GM12878 (cell line): ENCODE measurements around the gene HK1. TPM values are rescaled to one million over a fixed set of nuclear protein-coding genes. Genes with fewer than 3 reads are reported as not detected.

Source experiments
- ATAC-seq: fragments of 200-7000 bp; cut with Tn5 transposase; 3 replicates; pipeline ENCODE4 v1.9.1; 2020; ENCODE audit warnings: mild to moderate bottlenecking, moderate library complexity
- BruUV-seq: library from RNA; stranded (reverse); fragments of 400-500 nt; replicated peaks from 2 replicates; lab custom pipeline; 2021; lab: Mats Ljungman, UMichigan
- CTCF ChIA-PET: fragments of 300-600 bp; sonication (Branson Sonifier 250); formaldehyde crosslinking; extraction: SDS; loops from one replicate; lab custom pipeline; 2021; ENCODE audit warnings: inconsistent platforms; lab: Yijun Ruan, JAX
- POLR2A ChIA-PET: fragments of 350-600 bp; formaldehyde crosslinking; extraction: SDS; loops from one replicate; lab custom pipeline; 2021; ENCODE audit warnings: inconsistent platforms; lab: Charles Lee
- RAD21 ChIA-PET: fragments of 300-600 bp; sonication (Branson Sonifier 250); formaldehyde crosslinking; loops from one replicate; lab custom pipeline; 2023; ENCODE audit warnings: antibody characterized with exemption; ENCODE audit not compliant: unreplicated experiment; lab: Charles Lee
- SMC1A ChIA-PET: fragments of 300-600 bp; sonication (Branson Sonifier 250); formaldehyde crosslinking; loops from one replicate; lab custom pipeline; 2023; ENCODE audit not compliant: unreplicated experiment, uncharacterized antibody; lab: Charles Lee
- DNase-seq: peaks from one replicate; pipeline ENCODE4 v3.0.0-alpha.2; 2011; ENCODE audit warnings: low read depth, low spot score
- FAIRE-seq: peaks from 3 replicates; lab custom pipeline; 2011; peaks lifted over from hg19 to GRCh38; lab: Jason Lieb, UNC
- H2AFZ ChIP-seq: 2 replicates; pipeline ENCODE4 v1.6.0; 2011; ENCODE audit warnings: low read depth, low read length, control low read depth; ENCODE audit not compliant: control insufficient read depth
- H3K27ac ChIP-seq: 2 replicates; pipeline ENCODE4 v1.5.1; 2011; ENCODE audit warnings: control low read depth; ENCODE audit not compliant: control insufficient read depth, insufficient read depth
- H3K27me3 ChIP-seq, 2 experiments: replicated peaks in 1 of 2; 2 replicates each; pipeline versions ENCODE4 v1.6.0 to v1.6.1; 2011; ENCODE audit warnings: low read length in 1 of 2; ENCODE audit not compliant: control insufficient read depth in 2 of 2, insufficient read depth in 2 of 2
- H3K36me3 ChIP-seq, 2 experiments: 2 replicates each; pipeline ENCODE4 v1.5.1; 2011; ENCODE audit warnings: low read length in 1 of 2; ENCODE audit not compliant: control insufficient read depth in 2 of 2, insufficient read depth in 2 of 2
- H3K4me1 ChIP-seq: 2 replicates; pipeline ENCODE4 v1.6.1; 2011; ENCODE audit warnings: mild to moderate bottlenecking, low read length, moderate library complexity, mixed read lengths; ENCODE audit not compliant: control insufficient read depth, insufficient read depth
- H3K4me2 ChIP-seq: 2 replicates; pipeline ENCODE4 v1.6.0; 2011; ENCODE audit warnings: control low read depth; ENCODE audit not compliant: control insufficient read depth, insufficient read depth
- H3K4me3 ChIP-seq: fragments of 200-600 bp; sonication (generic); 2 replicates; pipeline ENCODE4 v1.5.1; 2016
- H3K79me2 ChIP-seq: 2 replicates; pipeline ENCODE4 v1.6.0; 2011; ENCODE audit warnings: low read length; ENCODE audit not compliant: control insufficient read depth, insufficient read depth
- H3K9ac ChIP-seq: 2 replicates; pipeline ENCODE4 v1.8.0; 2011; ENCODE audit warnings: low read length, control low read depth, mixed read lengths; ENCODE audit not compliant: control insufficient read depth, insufficient read depth
- H3K9me3 ChIP-seq: replicated peaks from 3 replicates; pipeline ENCODE4 v1.5.1; 2011; ENCODE audit warnings: mild to moderate bottlenecking, low read length; ENCODE audit not compliant: control insufficient read depth, insufficient read depth
- H4K20me1 ChIP-seq: 2 replicates; pipeline ENCODE4 v1.6.0; 2011; ENCODE audit not compliant: control insufficient read depth, insufficient read depth
- BMI1 ChIP-seq: fragments of 450-650 bp; IDR thresholded peaks from 2 replicates; pipeline ENCODE4 v1.6.1; 2016; ENCODE audit warnings: mild to moderate bottlenecking, moderate library complexity, borderline replicate concordance
- KAT2A ChIP-seq: conservative IDR thresholded peaks from 2 replicates; pipeline ENCODE4 v1.6.1; 2011; ENCODE audit warnings: low read depth, low read length; ENCODE audit not compliant: control insufficient read depth
- NFYA ChIP-seq: IDR thresholded peaks from 2 replicates; pipeline ENCODE4 v1.6.1; 2011; ENCODE audit warnings: low read depth, mild to moderate bottlenecking, low read length, improper control_type of control experiment, borderline replicate concordance
- PBX3 ChIP-seq: IDR thresholded peaks from 2 replicates; pipeline ENCODE4 v1.6.1; 2011; ENCODE audit warnings: mild to moderate bottlenecking, low read depth, low read length, moderate library complexity; ENCODE audit not compliant: insufficient replicate concordance
- SIN3A ChIP-seq: IDR thresholded peaks from 2 replicates; pipeline ENCODE4 v1.6.1; 2012; ENCODE audit warnings: low read depth, low read length, improper control_type of control experiment
- SREBF2 ChIP-seq: IDR thresholded peaks from 2 replicates; pipeline ENCODE4 v1.6.1; 2012; ENCODE audit warnings: mild to moderate bottlenecking, low read length
- WGBS: methylation state at CpG from one replicate; pipeline ENCODE4 v1.1.6; 2016; ENCODE audit warnings: low lambda C conversion rate; ENCODE audit not compliant: insufficient replicate concordance, insufficient coverage; ENCODE audit errors: missing lambda C conversion rate; 5-methylcytosine and 5-hydroxymethylcytosine counted together
- in situ Hi-C: fragments of 300-500 bp; cut with MboI; formaldehyde crosslinking; loops from 9 replicates; pipeline ENCODE4 v1.14.3; 2018; ENCODE audit warnings: mixed read lengths
- intact Hi-C: fragments of 100-400 bp; cut with micrococcal nuclease; formaldehyde crosslinking; loops from one replicate; pipeline ENCODE4 v1.14.2; 2022; ENCODE audit not compliant: unreplicated experiment
- polyA plus RNA-seq, 11 experiments: library from polyadenylated mRNA; depleted of rRNA in 4 of 11; unstranded in 6 of 11; stranded (reverse) in 5 of 11; fragments of >200 nt; fragmentation: Nextera tagmentation in 4 of 11; fragmentation: Illumina TruSeq in 1 of 11; extraction: Ambion mirVana in 4 of 11; extraction: Trizol in 1 of 11; gene quantifications; 1 replicate in 1 of 11; 2 replicates in 10 of 11; pipeline versions ENCODE4 v1.2.1 to v1.2.3, GENCODE V29; 2011 to 2016; ENCODE audit warnings: inconsistent platforms in 2 of 11, missing spikeins in 2 of 11, low read depth in 1 of 11
- total RNA-seq, 4 experiments: library from RNA; depleted of rRNA in 3 of 4; stranded (reverse); fragments of >200 nt in 3 of 4; fragmentation: Illumina TruSeq in 1 of 4; extraction: Trizol in 1 of 4; gene quantifications; 2 replicates each; pipeline versions ENCODE4 v1.2.1 to v1.2.3, GENCODE V29; 2013 to 2021

HK1 gene
- total and polyA plus RNA-seq, 10 of the 15 experiments (the other 5 are each of a cell fraction or from before 2014, with no cell fraction given): 3.4 to 77.3 (median 46.6) TPM

DNA sequence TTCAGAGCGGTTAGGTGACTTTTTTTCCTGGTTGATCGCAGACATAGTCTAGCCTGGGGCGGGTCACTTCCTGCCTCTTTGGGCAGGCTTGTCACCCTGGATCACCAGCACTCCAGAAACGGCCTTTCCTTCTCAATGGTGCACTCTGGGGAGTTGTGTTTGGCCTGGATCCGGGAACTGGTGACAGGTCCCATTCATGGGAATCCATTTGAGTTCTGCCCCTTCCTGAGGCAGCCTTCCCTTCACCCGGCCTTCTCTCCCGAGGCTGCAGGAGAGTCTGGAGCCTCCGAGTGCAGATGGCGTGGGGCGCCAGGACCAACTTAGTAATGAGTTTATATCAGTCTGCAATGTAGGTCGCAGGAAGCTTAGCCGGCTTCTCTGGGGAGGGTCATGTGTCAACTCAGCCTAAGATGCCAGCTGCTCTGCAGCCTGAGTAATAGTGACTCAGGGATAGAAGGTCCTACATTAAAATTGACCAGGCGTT is 84.2 kb downstream of the HK1 start:
- ATAC-seq (no peak), DNase-seq (no peak), FAIRE-seq (no peak)
- ChIA-PET SMC1A (interaction anchor here (0.9 to 1.6 kb wide), 2 partner anchors 121 to 123 kb away, joined by 3 to 4 read pairs; no protein-coding TSS in a partner anchor), CTCF (interaction anchor here (1.0 kb wide), 1 partner anchor 145 kb away, joined by 3 read pairs; no protein-coding TSS in a partner anchor), POLR2A (interaction anchor here (0.6 kb wide), 1 partner anchor 53 kb away, joined by 6 read pairs; no protein-coding TSS in a partner anchor), RAD21 (no interaction called here)
- Histone ChIP-seq H2AFZ (no peak overlapping the region), H3K27ac (no peak overlapping the region), H3K27me3 (no peaks in the 10 kb centered on the region), H3K4me1 (no peaks in the 10 kb centered on the region), H3K36me3 (peaks cover 13 to 45% of the 10 kb centered on the region in 2 experiments; a peak in 3 of 4 replicates), H3K79me2 (no peaks in the 10 kb centered on the region), H3K9ac (no peak overlapping the region), H3K4me3 (no peak overlapping the region), H3K9me3 (no peaks in the 10 kb centered on the region), H3K4me2 (no peak overlapping the region), H4K20me1 (no peaks in the 10 kb centered on the region)
- TF ChIP-seq SREBF2: no peak
- no peak for TF ChIP-seq NFYA
- no peak for TF ChIP-seq KAT2A
- TF ChIP-seq SIN3A: no peak
- no peak for TF ChIP-seq BMI1
- TF ChIP-seq PBX3: no peak
- in situ Hi-C loops (no loop called here), intact Hi-C loops (no loop called here)
- 96% methylated on average over 13 of the region's 13 CpGs for WGBS
- no TSS peak for BruUV-seq
